ENCODE measurements around the gene HIBCH. TPM values are rescaled to one million over a fixed set of nuclear protein-coding genes. Genes with fewer than 3 reads are reported as not detected.

Gene HIBCH
- total and polyA plus RNA-seq, 2 of the 13 experiments (the other 11 are each of a cell fraction or from before 2014, with no cell fraction given) = 18.8 to 49.5 TPM

DNA sequence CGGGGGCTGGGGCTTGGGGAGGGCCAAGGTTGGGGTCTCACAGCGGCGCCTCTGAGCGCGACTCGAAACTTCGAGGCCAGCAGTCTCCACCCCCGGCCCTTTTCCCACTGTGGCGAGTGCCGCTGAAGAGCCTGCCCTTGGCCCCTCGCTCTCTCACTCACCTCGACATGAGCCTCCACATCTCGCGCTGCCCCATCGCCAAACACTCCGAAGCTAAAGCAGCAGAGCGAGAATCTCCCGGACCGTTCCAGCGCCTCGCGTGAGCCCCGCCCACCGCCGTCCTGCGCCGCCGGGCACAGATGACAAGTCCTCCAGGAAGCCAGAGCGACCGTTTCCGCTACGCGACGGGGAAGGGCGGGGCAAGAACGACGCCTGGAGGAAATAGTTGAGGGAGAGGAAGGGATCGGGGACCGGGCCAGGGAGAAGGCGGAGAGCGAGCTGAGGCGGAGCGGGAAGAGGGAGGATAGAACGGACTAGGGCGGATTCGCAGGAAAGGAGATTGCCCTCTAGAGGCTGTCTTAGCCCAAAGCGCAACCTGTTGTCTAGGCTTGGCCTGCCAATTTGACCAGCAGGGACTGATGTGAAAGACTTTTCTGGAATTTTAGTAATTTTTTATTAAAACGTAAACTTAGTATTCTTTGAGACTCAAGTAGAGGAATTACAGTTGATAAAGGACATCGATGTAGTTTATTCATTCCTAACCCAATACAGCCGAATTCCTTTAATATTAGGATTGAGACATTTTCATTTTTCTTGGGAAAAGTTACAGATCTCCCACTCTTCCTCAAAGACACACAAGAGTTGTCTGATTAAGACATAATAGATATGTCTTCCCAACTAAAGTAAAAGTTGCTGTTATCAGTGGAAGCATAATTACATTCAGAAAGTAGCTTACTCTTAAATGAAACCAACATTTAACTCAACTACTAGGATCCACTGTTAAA lies at the start of gene HIBCH (continued):
- TF ChIP-seq ZNF713 (CRISPR knock-in tag; IDR thresholded peaks at IDR 0.05) (no peak), ZNF160 (CRISPR knock-in tag; IDR thresholded peaks at IDR 0.05) (peak; percentile 70; the same call in 1 of the 2 replicates), TCF12 (IDR thresholded peaks at IDR 0.05) (no peak), TCF12 (CRISPR knock-in tag; IDR thresholded peaks at IDR 0.05) (no peak; the same call in 1 of the 2 replicates), ZNF10 (CRISPR knock-in tag; IDR thresholded peaks at IDR 0.05; ENCODE audit: borderline replicate concordance, low read depth) (no peak), NONO (IDR thresholded peaks at IDR 0.05) (no peak), NONO (CRISPR knock-in tag; conservative IDR thresholded peaks at IDR 0.05) (peak; percentile 99), CC2D1A (CRISPR knock-in tag; IDR thresholded peaks at IDR 0.05) (no peak), ZNF850 (CRISPR knock-in tag; conservative IDR thresholded peaks at IDR 0.05) (no peak), ESRRA (CRISPR knock-in tag; IDR thresholded peaks at IDR 0.05; ENCODE audit: low read depth) (no peak; the same call in 1 of the 2 replicates)
- TF ChIP-seq, protein P1, sequence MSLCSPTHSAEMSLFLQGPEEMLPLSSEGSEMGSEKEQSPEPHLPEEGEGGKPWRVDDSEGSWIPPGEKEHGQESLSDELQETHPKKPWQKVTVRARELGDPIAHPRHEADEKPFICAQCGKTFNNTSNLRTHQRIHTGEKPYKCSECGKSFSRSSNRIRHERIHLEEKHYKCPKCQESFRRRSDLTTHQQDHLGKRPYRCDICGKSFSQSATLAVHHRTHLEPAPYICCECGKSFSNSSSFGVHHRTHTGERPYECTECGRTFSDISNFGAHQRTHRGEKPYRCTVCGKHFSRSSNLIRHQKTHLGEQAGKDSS (CRISPR knock-in tag; IDR thresholded peaks at IDR 0.05; ENCODE audit: borderline replicate concordance, low read depth) = peak; percentile 69; the same call in 1 of the 2 replicates
- TF ChIP-seq, protein P2, sequence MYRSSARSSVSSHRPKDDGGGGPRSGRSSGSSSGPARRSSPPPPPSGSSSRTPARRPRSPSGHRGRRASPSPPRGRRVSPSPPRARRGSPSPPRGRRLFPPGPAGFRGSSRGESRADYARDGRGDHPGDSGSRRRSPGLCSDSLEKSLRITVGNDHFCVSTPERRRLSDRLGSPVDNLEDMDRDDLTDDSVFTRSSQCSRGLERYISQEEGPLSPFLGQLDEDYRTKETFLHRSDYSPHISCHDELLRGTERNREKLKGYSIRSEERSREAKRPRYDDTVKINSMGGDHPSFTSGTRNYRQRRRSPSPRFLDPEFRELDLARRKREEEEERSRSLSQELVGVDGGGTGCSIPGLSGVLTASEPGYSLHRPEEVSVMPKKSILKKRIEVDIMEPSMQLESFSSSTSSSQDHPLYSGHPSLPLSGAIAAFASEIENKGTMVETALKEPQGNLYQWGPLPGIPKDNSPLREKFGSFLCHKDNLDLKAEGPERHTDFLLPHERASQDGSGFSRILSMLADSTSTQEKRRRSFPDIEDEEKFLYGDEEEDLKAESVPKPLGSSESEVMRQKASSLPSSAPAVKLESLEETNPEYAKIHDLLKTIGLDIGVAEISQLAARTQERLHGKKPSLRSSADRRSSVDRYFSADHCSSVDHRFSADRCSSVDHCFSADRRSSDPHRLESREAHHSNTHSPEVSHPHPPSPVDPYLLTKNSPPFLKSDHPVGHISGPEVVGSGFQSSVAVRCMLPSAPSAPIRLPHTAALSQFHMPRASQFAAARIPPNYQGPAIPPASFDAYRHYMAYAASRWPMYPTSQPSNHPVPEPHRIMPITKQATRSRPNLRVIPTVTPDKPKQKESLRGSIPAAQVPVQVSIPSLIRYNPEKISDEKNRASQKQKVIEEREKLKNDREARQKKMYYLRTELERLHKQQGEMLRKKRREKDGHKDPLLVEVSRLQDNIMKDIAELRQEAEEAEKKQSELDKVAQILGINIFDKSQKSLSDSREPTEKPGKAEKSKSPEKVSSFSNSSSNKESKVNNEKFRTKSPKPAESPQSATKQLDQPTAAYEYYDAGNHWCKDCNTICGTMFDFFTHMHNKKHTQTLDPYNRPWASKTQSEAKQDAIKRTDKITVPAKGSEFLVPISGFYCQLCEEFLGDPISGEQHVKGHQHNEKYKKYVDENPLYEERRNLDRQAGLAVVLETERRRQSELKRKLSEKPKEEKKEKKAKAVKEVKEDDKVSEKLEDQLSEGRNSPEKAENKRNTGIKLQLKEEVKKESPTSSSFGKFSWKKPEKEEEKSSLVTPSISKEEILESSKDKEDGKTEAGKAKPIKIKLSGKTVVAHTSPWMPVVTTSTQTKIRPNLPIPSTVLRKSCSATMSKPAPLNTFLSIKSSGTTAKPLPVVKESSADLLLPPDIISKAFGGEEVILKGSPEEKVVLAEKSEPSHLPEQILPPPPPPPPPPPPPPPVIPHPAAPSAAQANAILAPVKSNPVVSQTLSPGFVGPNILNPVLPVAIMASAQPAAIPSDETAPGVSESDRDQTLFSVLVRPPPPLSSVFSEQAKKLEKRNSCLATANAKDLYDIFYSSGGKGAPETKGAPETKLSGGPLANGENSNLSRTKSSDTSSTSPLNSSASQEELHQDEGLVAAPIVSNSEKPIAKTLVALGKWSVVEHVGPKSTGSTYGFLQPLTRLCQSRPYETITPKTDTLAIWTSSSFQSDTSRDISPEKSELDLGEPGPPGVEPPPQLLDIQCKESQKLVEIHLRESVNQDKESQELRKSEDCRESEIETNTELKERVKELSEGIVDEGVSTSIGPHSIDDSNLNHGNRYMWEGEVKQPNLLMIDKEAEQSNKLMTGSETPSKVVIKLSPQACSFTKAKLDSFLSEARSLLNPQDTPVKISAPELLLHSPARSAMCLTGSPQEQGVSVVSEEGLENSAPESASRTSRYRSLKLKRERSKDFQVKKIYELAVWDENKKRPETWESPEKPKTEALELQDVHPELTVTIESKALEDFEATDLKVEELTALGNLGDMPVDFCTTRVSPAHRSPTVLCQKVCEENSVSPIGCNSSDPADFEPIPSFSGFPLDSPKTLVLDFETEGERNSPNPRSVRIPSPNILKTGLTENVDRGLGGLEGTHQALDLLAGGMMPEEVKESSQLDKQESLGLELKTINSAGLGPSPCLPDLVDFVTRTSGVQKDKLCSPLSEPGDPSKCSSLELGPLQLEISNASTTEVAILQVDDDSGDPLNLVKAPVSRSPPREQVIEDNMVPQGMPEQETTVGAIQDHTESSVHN (CRISPR knock-in tag; IDR thresholded peaks at IDR 0.05) = 0 out of 2 replicates have a peak, but pooled peaks have one; percentile 48
- TF ChIP-seq, protein P3, sequence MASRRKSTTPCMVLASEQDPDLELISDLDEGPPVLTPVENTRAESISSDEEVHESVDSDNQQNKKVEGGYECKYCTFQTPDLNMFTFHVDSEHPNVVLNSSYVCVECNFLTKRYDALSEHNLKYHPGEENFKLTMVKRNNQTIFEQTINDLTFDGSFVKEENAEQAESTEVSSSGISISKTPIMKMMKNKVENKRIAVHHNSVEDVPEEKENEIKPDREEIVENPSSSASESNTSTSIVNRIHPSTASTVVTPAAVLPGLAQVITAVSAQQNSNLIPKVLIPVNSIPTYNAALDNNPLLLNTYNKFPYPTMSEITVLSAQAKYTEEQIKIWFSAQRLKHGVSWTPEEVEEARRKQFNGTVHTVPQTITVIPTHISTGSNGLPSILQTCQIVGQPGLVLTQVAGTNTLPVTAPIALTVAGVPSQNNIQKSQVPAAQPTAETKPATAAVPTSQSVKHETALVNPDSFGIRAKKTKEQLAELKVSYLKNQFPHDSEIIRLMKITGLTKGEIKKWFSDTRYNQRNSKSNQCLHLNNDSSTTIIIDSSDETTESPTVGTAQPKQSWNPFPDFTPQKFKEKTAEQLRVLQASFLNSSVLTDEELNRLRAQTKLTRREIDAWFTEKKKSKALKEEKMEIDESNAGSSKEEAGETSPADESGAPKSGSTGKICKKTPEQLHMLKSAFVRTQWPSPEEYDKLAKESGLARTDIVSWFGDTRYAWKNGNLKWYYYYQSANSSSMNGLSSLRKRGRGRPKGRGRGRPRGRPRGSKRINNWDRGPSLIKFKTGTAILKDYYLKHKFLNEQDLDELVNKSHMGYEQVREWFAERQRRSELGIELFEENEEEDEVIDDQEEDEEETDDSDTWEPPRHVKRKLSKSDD (CRISPR knock-in tag; IDR thresholded peaks at IDR 0.05; ENCODE audit: low read depth) = peak; percentile 81; the same call in 1 of the 2 replicates
- TF ChIP-seq, protein P4, sequence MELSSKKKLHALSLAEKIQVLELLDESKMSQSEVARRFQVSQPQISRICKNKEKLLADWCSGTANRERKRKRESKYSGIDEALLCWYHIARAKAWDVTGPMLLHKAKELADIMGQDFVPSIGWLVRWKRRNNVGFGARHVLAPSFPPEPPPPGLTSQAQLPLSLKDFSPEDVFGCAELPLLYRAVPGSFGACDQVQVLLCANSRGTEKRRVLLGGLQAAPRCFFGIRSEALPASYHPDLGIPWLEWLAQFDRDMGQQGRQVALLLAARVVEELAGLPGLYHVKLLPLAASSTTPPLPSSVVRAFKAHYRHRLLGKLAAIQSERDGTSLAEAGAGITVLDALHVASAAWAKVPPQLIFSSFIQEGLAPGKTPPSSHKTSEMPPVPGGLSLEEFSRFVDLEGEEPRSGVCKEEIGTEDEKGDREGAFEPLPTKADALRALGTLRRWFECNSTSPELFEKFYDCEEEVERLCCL (CRISPR knock-in tag; IDR thresholded peaks at IDR 0.05; ENCODE audit: borderline replicate concordance) = no peak
